Forelimb muscle (tissue), 1 donor: ENCODE results near the gene FBXL13. TPM values are rescaled to one million over a fixed set of nuclear protein-coding genes. Genes with fewer than 3 reads are reported as not detected.
"Not testable (repeated sequence)": the region's sequence is repeated elsewhere in the genome, so short reads cannot be mapped to it uniquely, and the experiment has no call there.

Experiments used
- DNase-seq: peaks from one replicate; pipeline ENCODE4 v3.0.0-alpha.2; 2013; ENCODE audit warnings: low read depth
- polyA plus RNA-seq: library from polyadenylated mRNA; unstranded; fragments of 120-200 nt; gene quantifications from one replicate; pipeline ENCODE4 v1.2.1, GENCODE V29; 2013; ENCODE audit not compliant: insufficient read length

FBXL13 gene
- polyA plus RNA-seq, 1 donor: 0.78 TPM

DNA sequence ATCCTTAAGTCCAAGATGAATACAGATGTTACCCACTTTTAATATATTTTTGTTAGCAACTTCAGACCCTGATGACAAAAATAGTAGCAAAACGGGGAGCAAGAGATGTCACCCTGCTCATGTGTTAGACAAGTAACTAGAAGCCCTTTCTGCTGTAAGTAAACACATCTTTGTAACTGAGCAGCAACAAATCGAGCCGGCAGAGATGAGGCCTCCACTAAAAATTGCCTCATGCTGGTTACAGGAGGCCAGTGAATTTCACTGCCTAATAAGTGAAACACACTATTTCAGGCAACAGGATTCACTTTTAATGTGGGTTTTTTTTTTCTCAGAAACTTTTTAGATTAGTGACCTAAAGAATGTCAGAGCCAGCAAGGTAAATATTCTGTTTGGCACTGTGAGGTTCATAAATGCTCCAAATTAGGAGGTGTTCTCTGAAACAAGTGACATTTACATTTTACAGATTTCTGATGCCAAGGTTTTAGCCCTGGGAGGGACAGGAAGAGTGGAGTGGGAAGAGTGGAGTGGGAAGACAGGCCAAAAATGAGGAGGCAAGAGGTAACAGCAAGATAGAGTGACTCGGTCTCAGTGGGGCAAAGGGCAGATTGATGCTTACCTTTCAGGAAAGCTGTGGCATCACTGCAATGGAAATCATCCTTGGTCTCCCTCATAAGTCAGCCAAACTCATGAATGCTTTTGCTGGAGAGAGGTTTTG is 215.4 kb downstream of the FBXL13 start:
- no peak for DNase-seq

DNA sequence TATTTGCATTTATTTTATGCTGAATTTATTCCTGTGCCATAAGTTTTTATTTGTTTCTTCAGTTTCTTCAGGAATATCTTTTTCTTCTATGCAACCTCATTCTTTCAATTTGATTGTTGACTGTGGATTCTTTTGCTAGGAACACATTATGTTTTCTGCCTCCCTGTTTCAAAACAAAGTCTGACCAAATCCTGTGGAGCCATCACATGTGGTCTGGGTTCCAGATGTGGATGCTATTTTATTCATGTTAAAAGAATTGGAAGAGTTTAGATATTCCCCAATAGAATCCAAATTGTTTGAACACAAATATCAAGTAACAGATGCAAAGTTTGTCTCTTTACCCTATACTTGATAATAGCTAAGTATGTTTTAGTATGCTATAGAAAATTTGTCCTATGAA is 218.6 kb downstream of the FBXL13 start:
- no peak for DNase-seq

DNA sequence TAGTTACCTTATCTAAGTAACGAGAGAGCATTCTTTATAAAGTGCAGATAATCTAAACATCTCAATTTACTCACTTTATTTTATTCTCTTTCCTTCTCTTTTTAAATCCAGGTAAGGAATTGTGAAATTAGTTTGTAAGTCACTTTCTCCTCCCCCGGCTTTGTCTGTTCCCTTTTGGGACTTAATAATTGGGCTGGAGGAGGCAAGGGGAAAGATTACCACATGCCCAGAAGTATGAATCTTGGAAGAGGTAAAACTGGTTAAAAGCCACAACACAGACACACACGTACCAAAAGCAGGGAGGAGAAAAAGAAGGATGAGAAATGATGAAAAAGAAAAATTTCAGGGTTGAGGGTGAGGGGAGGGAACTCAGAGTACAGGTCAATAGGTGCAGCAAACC is 225.1 kb downstream of the FBXL13 start:
- no peak for DNase-seq

DNA sequence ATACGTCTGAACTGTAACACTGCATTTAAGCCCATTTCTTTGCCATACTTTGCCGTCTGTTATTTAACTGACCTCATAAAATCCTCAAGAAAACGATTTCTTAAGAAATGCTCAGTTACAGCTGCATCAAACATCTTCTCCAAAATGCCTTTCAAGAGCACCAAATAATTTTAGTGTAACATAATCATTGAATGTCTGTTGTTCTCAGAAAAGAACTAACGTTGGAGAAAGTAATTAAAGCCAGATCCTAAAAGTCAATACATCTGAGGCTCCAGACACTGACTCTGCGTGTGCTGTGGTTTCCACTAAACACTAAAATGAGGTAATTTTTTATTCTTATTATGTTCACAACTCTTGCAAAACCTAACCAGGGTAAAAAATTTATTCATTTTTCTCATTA is 225.5 kb downstream of the FBXL13 start:
- DNase-seq: no peak

DNA sequence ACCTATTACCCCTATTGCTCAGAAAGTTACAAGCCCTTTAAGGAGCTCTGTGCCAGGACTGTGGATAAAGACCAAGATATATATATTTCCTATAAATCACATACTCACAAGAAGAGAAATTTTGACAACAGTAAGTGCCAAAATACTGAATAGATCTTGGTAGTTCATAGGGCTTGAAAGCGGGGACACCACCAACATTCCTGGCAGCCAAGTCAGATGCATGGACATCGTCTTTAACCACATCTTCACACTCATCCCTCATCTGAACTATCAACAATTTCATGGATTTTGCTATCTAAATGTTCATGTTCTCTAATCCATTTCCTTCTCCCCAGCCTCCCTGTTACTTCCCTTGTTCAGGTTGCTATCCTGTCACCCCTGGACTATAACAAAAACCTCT is 229.2 kb downstream of the FBXL13 start:
- no peak for DNase-seq

DNA sequence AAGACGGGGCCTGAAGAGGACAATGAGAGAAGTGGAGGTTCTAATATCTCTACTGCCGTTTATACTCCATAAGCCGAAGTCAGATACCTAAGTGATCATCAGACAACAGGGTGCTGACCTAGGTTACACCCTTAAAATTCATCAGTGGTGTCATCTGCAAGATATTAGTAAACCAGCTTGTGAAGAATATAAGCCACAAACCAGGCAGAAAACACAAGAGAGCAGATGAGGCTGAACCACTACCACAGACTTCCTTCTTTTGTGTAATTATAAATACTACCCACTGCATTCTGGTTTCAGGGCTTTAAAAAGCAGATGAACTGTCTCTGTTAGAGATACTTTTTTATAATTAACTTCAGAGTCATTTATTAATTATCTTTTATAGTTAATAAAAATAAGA is 230.7 kb downstream of the FBXL13 start:
- DNase-seq: no peak

DNA sequence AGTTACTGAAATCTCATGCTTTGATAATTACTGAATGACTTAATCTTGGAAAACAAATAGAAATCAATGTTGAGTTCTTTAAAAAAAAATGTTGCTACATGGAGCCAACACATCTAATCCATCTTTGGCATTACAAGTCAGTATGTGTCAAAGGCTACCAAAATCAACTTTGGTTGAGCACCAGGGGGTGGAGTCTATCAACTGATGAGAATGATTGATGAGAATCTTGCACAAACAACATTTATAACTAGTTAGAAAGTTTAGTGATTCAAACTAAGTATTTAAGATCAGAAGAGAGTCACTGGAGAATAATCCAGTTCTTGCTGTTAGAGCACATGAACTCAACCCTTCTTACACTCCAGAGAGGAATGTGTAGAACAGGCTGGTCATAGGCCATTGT is 232.3 kb downstream of the FBXL13 start:
- DNase-seq: no peak

DNA sequence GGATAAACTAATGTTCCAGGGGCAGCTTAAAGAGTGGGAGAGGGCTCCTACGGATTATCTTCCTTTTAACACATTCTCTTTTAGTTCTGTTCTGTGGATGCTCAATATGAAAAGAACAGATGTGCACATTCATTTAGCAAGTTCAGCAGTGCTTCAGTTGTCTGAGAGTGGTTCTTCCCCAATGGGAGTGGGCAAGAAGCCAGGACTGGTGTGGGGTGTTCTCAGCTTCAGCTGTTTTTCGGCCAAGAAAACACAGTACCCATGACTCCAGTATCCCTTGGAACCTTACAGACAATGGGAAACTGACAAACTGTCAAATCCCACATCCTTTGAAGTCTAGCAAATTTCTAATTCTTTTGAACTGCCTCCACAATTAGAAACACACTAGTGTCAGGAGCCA is 233.3 kb downstream of the FBXL13 start:
- DNase-seq: no peak

DNA sequence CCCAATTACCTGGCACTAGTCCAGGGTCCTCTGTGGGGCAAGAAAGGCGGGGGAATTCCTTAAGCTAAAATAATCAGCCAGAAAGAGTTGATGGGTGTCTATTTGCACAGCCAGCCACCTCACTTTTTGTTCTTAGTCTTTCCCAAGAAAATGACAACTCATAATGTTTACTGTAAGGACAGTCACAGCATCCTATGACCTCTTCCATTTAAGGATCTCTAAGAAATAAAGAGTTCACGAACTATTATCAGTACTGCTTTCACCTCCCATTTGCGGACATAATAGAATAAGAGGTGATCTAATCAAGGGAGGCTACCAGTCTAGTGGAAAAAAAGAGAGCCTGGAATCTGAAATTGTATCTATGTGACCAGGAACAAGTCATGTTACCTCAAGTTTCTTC is 234.2 kb downstream of the FBXL13 start:
- no peak for DNase-seq

DNA sequence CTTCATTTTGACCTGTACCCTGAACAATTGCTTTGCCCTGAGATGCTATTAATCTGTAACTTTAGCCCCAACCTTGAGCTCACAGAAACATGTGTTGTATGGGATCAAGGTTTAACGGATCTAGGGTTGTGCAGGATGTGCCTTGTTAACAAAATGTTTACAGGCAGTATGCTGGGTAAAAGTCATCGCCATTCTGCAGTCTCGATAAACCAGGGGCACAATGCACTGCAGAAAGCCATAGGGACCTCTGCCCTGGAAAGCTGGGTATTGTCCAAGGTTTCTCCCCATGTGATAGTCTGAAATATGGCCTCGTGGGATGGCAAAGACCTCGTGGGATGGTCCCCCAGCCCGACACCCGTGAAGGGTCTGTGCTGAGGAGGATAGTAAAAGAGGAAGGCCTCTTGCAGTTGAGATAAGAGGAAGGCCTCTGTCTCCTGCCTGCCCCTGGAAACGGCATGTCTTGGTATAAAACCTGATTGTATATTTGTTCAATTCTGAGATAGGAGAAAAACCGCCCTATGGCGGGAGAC is 236.0 kb downstream of the FBXL13 start:
- DNase-seq: not testable (repeated sequence)

DNA sequence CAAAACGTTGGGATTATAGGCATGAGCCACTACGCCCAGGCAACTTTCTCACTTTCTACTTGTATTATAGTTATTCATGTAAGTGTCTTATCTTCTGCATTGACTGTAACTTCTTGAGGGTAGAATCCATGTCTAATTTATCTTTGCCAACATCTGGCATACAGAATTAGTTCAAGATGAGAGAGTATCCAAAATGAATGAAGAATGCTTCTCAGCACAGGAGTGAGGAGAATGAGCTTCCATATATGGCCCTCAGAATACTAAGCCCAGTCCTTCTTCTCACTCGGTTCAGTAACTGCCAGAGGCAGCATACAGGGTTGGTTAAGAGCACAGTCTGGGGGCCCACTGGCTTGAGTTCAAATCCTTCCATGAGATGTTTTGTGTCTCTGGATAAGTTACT is 236.8 kb downstream of the FBXL13 start:
- DNase-seq: no peak

DNA sequence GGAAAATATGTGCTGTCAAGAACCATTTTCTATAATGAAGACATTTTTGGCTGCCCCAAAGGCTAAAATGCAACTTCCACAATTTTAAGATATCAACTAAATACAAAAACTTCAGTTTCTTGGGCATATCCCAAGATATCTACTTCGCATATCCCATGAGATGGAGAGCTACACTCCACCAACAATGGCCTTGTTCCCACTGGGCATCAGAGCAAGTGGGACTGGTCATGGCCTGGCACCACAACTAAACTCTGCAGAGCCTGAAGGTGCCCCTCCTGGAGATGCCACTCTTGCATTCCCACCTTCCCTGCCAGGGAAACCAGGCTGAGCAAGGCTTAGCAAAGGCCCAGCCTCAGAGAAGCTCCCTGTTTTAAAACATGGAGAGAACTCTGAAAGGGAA is 237.6 kb downstream of the FBXL13 start:
- no peak for DNase-seq

DNA sequence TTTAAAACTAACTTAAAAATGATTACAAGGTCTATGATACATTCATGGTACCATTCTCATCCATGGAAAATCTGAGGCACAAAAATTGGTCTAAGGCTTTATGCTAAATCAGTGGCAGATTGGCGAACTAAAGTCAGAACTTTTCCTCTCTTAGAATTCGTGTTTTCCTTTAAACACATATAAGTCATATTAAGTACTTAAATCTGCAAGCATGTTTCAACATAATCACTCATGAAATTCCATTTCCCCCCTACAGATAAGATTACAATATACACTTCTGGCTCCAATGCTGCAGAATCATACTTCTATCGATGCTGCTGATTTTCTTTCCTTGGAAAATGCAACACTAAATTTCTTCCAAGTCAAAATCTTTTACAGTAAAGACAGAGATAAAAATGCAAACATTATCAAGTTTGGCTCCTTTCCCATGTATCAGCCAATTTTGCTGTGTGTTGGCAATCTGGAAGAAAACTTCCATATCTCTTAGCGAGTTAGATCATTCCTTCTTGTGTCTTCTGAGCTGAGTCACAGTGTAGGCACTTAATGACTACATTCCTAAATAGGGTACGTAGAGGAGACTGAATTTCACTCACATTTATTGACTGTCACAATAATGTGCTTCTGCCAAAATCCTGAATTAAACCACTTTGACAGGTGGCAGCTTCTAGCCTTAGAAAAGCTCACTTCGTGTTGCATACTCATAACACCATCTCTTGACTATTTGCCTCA is 238.2 kb downstream of the FBXL13 start:
- DNase-seq: no peak

DNA sequence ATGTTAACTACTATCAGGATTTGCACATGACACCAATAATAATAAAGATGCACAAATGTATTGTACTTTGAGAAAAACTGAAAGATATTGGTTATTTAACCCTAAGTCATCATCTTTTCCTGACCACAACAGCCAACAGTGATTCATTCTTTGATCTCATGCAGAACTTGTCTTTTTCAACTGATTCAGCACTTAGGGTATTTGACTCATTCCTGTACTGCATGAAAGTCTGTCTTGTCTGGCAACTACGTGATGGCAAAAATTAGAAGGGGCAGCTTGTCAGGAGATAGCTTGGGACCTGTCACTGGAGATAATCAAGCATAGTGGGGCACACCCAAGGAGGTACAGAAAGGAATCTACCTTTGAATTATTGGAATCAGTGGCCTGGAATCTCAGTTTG is 239.6 kb downstream of the FBXL13 start:
- no peak for DNase-seq

DNA sequence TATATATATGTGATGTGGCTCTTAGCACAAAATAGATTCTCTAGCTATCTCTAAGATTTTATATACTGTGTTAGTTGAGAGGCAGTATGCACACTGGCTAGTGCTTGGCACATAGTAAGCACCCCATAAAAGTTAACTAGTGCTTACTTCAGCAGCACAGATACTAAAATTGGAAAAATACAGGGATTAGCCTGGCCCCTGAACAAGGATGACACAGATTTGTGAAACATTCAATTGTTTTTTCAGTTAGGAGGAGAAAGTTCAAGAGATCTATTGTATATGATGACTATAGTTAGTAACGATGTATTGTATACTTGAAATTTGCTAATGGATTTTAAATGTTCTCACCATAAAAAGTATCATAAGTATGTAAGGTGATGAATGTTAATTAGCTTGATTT is 240.1 kb downstream of the FBXL13 start:
- no peak for DNase-seq

DNA sequence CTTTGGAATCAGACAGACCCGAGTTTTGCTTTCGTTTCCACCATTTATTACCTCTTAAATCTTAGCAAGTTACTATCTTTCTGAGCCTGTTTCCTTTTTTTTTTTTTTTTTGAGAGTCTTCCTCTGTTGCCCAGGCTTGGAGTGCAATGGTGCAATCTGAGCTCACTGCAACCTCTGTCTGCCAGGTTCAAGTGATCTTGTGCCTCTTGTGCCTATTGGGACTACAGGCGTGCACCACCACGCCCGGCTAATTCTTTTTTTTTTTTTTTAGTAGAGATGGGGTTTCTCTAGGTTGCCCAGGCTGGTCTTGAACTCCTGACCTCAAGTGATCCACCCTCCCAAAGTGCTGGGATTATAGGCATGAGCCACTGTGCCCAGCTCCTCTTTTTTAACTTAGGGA is 241.3 kb downstream of the FBXL13 start:
- DNase-seq: no peak

DNA sequence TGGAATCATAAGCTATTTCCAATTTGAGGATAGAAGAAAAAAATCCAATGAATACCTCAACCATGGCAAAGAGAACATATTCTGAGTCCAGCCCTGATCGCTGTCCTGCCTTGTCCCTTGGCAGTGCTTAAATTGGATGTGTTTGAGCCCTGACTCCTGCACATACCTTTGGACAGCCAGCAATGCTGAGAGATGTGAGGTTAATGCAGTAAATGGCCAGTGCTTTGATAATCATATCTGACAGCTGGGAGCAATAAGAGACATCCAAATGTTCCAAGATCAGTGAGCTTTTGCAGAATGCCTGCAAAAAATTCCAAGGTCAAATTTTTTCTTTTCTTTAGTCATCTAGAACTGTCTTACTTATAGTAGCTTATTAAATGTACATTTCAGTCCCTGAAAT is 241.9 kb downstream of the FBXL13 start:
- DNase-seq: no peak

DNA sequence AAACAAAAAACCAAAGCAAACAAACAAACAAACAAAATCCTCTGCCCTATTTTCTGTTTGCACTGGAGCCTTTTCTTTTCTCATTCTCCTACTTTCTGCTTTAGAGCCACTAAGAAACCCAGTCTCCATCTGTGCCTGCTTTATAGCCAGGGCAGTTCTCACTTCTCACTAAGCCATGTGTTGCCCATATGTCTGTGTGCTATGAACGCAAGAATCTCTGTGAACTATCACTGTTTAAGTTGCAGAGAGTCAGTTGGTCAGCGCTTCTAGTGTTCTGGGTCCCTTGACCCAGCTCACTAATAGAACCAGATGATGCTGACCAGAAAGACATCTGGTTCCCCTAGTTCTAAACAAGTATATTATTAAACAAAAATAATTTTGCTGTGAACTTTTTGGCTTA is 244.4 kb downstream of the FBXL13 start:
- no peak for DNase-seq

DNA sequence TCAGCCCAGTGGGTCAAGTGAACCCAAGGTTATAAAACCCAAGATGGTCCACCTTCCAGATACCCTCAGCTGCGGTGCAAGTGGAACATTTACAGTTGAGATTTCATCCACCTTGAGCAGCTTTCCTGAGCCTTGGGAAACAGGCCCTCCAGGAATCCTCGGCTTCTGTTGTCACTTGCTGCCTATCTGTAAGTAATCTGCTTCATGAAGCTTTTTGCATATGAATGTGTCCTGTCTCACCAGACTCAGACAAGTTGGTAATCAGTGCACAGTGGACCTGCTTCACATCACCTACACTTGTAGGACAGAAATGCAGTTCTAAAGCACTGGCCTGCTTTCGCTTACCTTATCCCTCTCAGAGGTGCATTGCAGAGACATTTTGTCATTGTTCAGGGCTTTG is 245.5 kb downstream of the FBXL13 start:
- DNase-seq: no peak

DNA sequence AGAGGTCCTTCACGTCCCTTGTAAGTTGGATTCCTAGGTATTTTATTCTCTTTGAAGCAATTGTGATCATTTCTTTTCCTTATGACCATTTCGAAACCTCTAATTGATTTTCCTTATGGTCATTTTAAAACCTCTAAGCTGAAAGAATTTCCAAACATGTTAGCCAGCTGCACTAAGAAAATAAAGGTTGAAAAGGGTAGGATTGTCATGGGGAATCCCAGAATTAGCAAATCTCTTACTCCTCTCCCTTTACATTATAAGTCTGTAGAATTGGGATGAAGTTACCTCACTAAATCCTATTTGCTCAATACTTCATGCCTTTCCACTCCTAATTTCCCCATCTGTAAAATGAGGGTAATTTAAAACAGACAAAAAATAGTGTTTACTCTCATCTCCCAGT is 246.3 kb downstream of the FBXL13 start:
- DNase-seq: no peak

DNA sequence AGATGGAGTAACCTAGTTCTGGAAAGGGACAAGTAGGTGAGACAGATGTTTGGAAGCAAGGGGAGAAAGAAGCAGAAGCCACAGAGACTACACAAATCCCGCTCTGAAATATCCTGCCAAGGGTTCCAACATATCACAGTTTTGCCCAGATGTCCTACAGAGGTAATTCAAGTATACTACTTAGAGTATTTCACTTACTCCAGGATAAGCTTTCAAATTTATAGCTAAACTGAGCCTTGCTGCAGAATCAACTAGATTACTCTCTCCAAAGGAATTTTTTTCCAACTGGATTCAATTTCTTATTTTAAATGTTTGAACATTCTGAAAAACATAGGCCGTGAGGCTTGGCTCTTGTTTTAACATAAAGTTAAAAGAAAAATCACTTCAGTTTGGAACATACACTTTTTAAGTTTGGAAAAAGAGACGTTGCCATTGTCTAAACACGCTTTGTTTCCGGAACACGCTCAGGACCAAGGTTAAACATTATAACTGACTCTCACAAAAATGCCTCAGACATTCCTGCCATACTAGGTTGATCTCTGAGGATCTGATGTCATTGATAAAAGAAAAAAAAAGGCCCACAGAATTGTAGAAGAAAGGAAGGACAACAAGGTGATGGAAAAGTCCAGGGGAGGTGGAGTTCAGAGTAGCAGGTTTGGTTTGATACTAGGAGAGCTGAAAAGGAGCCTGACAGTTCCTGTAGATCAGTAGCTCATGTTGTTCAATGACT is 251.0 kb downstream of the FBXL13 start:
- no peak for DNase-seq

DNA sequence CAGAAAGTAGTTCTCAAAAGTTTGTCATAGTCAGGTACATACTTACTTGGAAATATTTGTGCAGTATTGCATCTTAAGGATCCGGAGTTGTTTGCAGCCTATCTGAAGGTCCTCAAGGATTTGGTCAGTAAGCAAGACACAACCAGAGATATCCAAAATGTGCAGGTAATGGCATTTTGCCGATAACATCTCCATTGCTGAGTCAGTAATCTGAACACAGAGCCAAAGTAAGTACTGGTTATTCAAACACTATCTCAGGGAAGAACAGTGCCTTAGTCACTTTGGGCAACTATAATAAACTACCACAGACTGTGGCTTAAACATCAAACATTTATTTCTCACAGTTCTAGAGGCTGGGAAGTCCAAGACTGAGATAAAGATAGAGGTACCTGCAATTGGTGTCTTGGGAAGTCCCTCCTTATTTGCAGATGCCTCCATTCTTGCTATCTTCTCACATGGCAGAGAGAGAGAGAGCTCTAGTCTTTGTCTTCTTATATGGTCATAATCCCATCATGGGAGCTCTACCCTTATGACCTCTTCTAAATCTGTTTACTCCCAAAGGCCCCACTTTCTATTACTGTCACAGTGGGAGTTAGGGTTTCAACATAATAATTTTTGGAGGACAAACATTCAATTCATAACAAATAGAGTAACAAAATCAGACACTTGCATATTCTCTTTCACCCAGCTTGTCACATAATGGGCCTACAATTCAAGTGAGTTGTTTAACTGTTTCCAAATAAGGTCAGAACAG is 252.4 kb downstream of the FBXL13 start:
- no peak for DNase-seq
